ENCODE data around the gene TBX3. TPM values are rescaled to one million over a fixed set of nuclear protein-coding genes. Genes with fewer than 3 reads are reported as not detected.

TBX3 gene
- total RNA-seq, 2 donors from 2014 or later: 6.1 to 16.1 TPM

DNA sequence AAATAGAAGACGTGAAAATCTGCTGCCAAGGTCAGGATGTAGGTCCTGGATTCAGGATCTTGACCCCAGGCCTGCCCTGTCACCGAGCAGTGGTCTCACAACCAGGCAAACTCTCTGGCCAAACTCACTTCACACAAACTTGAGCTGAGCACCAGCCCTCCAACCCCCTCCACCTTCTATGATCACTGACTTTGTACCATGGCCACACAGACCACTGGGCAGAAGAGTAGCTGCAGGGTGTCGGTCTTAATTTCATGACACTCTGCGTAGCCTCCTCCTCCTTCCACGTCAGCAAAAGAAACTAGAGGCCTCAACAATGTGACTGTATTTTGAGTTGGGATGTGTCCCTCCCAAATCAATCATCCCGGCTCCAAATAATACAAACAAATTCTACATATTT lies 7.2 kb upstream of the TBX3 start:
- peaks cover 25 to 52% of the 10 kb centered on the region in 2 donors for H3K27me3 ChIP-seq
- TF ChIP-seq, protein P1, sequence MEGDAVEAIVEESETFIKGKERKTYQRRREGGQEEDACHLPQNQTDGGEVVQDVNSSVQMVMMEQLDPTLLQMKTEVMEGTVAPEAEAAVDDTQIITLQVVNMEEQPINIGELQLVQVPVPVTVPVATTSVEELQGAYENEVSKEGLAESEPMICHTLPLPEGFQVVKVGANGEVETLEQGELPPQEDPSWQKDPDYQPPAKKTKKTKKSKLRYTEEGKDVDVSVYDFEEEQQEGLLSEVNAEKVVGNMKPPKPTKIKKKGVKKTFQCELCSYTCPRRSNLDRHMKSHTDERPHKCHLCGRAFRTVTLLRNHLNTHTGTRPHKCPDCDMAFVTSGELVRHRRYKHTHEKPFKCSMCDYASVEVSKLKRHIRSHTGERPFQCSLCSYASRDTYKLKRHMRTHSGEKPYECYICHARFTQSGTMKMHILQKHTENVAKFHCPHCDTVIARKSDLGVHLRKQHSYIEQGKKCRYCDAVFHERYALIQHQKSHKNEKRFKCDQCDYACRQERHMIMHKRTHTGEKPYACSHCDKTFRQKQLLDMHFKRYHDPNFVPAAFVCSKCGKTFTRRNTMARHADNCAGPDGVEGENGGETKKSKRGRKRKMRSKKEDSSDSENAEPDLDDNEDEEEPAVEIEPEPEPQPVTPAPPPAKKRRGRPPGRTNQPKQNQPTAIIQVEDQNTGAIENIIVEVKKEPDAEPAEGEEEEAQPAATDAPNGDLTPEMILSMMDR (IDR thresholded peaks at IDR 0.05): no peak
- H3K27ac ChIP-seq: no peak overlapping the region
- no peak overlapping the region for H3K4me3 ChIP-seq
- no peak for DNase-seq (ENCODE audit: low spot score)
- no peaks in the 10 kb centered on the region for H3K9me3 ChIP-seq
- H3K4me1 ChIP-seq: peaks cover 0 to 24% of the 10 kb centered on the region in 2 donors
- no peaks in the 10 kb centered on the region for H3K36me3 ChIP-seq

DNA sequence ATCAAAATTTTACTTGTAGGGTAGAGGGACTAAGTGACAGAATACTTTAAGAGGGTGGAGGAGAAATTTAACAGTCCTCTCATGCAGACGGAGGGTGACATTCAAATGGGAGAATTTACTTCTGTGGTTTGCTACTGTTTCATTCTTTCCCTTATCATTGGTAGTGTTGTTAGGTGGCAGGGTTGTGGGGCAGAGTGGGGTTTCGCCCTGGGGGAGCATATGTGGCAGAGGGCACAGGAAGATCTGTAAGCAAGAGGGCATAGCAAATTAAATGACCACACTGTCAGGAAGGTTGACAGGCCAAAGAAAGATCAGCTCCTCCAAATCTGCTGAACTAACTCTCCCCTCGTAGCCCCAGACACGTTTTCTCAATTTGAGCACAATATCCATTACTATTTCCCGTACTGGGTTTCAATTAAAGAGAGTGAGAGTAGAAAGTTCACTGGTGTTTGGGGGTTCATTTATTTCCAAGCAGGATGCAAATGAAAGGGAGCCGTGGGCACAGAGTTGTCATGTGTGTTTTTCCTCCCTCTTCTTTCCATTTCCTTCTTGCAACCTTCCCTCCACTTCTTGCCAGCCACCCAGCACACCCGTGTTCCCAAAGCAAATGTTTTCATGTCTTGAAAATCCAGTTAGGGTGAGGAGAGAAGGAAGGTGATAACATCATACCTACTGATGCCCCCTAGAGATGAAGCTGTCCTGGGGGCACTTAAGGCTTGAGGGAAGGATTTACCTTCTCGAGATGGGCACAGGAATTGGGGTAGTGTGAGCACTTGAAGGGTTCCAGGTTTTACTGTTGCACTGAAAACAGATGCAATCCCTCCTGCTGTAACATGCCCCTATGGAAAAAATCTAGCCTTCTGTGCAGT lies 6.5 kb upstream of the TBX3 start:
- H3K9me3 ChIP-seq: no peaks in the 10 kb centered on the region
- no peak overlapping the region for H3K4me3 ChIP-seq
- H3K27ac ChIP-seq: no peak overlapping the region
- H3K36me3 ChIP-seq: no peaks in the 10 kb centered on the region
- no peak for DNase-seq (ENCODE audit: low spot score)
- peaks cover 0 to 25% of the 10 kb centered on the region in 2 donors for H3K4me1 ChIP-seq
- H3K27me3 ChIP-seq: peaks cover 18 to 50% of the 10 kb centered on the region in 2 donors
- TF ChIP-seq, protein P1 (IDR thresholded peaks at IDR 0.05): no peak

DNA sequence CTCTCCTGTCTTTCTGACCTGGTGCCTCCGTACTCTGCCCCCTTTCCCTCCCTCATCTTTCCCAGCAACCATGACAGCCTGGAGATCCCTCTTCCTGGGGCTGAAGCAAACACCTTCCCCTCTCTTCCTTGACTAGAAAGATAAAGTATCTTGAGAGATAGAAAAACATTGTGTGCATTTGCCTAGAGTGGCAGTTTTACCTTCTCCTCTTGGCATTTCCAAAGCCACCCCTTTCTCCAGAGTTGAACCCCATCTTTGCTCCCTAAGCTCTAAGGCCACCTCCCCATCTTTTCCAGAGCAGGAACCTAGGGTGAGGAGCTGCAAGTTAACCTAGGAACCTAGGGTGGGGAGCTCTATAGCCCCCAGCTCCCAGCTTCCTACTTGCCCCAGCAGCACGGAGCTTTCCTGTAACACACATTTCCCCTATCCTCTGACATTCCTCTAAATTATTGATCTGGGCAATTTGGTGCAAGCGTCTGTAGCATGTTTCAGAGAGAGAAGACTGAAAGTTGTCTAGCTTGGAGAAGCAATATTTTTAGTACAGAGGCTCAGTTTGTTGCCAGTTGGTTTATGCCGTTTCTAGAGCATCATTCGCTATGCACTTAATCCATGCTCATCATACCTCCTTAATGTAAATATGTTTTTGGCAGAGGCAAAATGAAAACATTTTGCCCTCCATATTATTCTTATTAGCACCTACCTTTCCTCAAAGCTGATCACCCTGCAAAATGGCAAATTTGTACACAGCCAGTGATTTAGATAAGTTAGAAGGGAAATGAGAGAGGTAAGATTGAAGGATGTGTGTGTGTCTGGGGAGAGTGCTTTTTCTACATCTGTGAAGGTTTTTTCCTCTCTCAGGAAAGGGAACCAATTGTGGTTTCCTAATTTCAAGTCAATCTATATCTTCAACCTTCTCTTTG lies 5.4 kb upstream of the TBX3 start:
- no peak overlapping the region for H3K4me3 ChIP-seq
- H3K36me3 ChIP-seq: no peaks in the 10 kb centered on the region
- peaks cover 0 to 34% of the 10 kb centered on the region in 2 donors for H3K4me1 ChIP-seq
- no peak for DNase-seq (ENCODE audit: low spot score)
- peaks cover 11 to 49% of the 10 kb centered on the region in 2 donors for H3K27me3 ChIP-seq
- TF ChIP-seq, protein P1 (IDR thresholded peaks at IDR 0.05): no peak
- H3K9me3 ChIP-seq: no peaks in the 10 kb centered on the region
- no peak overlapping the region for H3K27ac ChIP-seq

DNA sequence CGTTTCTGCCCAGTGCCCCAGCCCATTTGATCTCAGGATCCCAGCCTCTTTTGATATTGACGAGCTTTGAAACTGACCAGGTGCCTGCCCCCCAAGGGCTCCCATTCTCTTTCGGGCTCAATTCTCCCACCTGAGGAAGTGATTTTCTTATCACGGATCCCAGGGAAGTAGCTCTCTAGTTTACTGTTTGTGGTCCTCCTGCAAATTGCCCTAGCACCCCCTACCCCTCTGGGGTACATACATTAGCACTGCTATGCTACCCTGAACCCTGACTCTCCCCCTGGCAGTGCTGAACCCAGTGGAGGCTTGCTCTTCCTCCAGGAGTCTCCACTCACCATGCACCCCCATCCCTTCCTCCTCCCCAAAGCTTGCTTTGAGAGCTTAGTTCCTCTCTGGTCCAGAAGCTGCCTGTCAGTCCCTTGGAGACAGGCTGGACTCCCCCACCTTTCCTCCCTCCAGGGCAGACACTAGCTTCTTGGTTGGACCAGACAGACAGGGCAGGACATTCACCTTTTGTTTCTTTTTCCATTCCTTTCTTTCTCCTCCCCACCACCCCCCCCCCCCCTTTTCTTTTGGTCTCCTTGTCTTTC lies 4.4 kb upstream of the TBX3 start:
- Histone ChIP-seq H3K9me3 (no peaks in the 10 kb centered on the region), H3K27me3 (peaks cover 10 to 42% of the 10 kb centered on the region in 2 donors), H3K4me3 (no peak overlapping the region), H3K27ac (no peak overlapping the region), H3K4me1 (peaks cover 0 to 34% of the 10 kb centered on the region in 2 donors), H3K36me3 (no peaks in the 10 kb centered on the region)
- TF ChIP-seq, protein P1 (IDR thresholded peaks at IDR 0.05): no peak
- DNase-seq (ENCODE audit: low spot score): no peak

DNA sequence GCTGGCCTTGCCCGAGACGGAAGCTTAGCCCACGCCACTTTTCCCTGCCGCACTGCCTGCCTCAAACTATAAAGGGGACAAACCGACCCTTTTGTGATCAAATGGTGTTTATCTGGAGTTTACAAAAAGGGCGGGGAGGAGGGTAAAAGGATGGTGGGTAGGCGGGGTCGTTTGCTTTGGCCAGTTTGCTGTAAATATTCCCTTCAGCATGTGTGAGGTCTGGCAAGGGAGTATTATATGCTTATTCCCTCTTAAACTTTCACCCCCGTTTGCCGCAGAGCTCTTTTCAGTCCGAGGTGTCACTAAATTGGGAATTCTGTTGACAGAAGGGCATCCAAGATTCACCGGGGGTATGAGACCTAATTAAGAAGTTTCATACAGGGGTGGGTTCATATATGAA lies 3.8 kb upstream of the TBX3 start:
- H3K27ac ChIP-seq: no peak overlapping the region

More for the DNA sequence above, 3.8 kb upstream of the TBX3 start:
- no peak for DNase-seq (ENCODE audit: low spot score)
- Histone ChIP-seq H3K36me3 (no peaks in the 10 kb centered on the region), H3K4me3 (no peak overlapping the region), H3K27me3 (peaks cover 6 to 36% of the 10 kb centered on the region in 2 donors), H3K4me1 (peaks cover 0 to 29% of the 10 kb centered on the region in 2 donors), H3K9me3 (no peaks in the 10 kb centered on the region)
- TF ChIP-seq, protein P1 (IDR thresholded peaks at IDR 0.05): no peak
